Motor neuron (in vitro differentiated cells): ENCODE measurements around the gene CHN2. TPM values are rescaled to one million over a fixed set of nuclear protein-coding genes. Genes with fewer than 3 reads are reported as not detected.
"Not testable (repeated sequence)": the region's sequence is repeated elsewhere in the genome, so short reads cannot be mapped to it uniquely, and the experiment has no call there.

Experiments
- ATAC-seq, 8 experiments: fragments of 200-7000 bp; cut with Tn5 transposase; replicated peaks in 6 of 8; 2 replicates each; pipeline ENCODE4 v1.8.0; 2021; ENCODE audit warnings: mild to moderate bottlenecking in 8 of 8, moderate library complexity in 8 of 8
- H3K27ac ChIP-seq, 2 donors: fragments of 250-450 bp; sonication (Bioruptor Pico); 2 replicates each; pipeline ENCODE4 v1.9.0; 2021; ENCODE audit warnings: antibody characterized with exemption in 2 of 2, mild to moderate bottlenecking in 2 of 2, moderate library complexity in 1 of 2
- H3K4me1 ChIP-seq, 2 donors: fragments of 250-450 bp; sonication (Bioruptor Pico); replicated peaks in 1 of 2; 2 replicates each; pipeline ENCODE4 v1.6.1; 2021; ENCODE audit warnings: antibody characterized with exemption in 2 of 2, mild to moderate bottlenecking in 2 of 2, moderate library complexity in 1 of 2
- H3K4me3 ChIP-seq, 5 donors: fragments of 250-450 bp; sonication (Bioruptor Pico); 2 replicates each; pipeline ENCODE4 v1.9.0; 2021; ENCODE audit warnings: antibody characterized with exemption in 5 of 5, mild to moderate bottlenecking in 5 of 5, moderate library complexity in 4 of 5
- WGBS, 10 experiments: fragments of 450-650 bp; shearing (Covaris generic); methylation state at CpG; one replicate each; pipeline ENCODE4 v1.0.0; 2022; 5-methylcytosine and 5-hydroxymethylcytosine counted together
- in situ Hi-C, 9 experiments: fragments of 400-800 bp; cut with MboI; loops; one replicate each; pipeline ENCODE4 v1.15.0; 2021; ENCODE audit warnings: low sequenced_read_pairs in 9 of 9, low pct_unique_long_range_greater_than_20kb in 2 of 9; ENCODE audit not compliant: unreplicated experiment in 9 of 9
- total RNA-seq, 8 experiments: library from RNA; unstranded; fragments of 300-600 nt; gene quantifications; 2 replicates each; pipeline versions ENCODE4 v1.2.3 to v1.2.4, GENCODE V29; 2022

CHN2 gene
- total RNA-seq, 8 experiments from 2014 or later, result 2.6 to 28.8 (median 14.8) TPM

DNA sequence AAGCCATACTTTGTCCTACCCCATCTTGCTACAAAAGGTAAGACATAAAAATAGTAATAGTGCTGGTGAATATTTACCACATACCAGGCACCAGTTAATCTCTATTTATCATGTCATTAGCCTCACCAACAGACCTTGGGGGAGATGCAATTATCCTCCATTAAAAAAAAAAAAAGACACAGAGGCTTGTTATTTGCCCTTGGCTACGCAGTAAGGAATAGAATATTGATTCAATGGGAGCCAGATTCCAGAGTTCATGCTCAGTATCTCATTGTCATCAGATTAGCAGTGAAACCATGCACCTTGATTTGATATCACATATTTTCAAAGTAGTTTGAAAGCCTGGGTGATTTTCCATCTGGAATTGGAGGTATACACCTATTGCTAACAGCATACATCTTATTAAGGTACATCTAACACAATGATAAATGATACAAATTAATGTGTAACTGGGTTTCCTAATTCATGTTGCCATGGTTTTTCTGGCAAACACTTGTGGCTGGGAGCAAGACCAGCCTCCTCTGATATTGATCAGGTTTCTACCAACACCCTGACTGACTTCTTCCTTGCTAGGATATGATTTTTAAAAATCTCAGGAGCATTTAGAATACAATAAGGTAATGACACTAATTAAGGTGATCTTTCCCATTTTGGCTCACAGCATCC lies 301.9 kb downstream of the CHN2 start:
- WGBS, 10 experiments, result 57 to 100% (median 83%) methylated on average over 1 of the region's 1 CpG; no CpG with 5 or more reads in 2 of the 10 experiments
- peaks cover 0 to 5% of the 10 kb centered on the region in 2 donors for H3K4me1 ChIP-seq
- ATAC-seq, result no peak
- in situ Hi-C loops, result no loop called here
- no peak overlapping the region for H3K27ac ChIP-seq
- H3K4me3 ChIP-seq, result no peak overlapping the region

DNA sequence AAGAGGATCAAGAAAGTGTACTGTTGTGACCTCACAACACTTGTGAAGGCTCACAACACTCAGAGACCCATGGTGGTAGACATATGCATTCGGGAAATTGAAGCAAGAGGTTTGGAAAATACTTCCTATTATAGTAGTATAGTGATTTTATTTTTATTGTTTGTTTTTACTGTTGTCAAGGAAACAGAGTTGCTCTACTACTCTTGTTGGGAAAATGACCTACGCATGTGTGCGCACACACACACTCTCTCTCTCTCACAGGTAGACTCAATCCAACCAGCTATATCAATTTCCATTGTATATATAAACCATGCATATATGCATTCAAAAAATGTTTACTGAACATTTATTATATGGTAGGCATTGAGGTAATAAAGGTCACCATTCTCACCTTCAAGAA lies 305.4 kb downstream of the CHN2 start:
- Histone ChIP-seq H3K4me3 (no peak overlapping the region), H3K27ac (no peak overlapping the region), H3K4me1 (peaks cover 0 to 5% of the 10 kb centered on the region in 2 donors)
- 57 to 100% (median 83%) methylated on average over 1 to 3 of the region's 3 CpGs; no CpG with 5 or more reads in 3 of the 10 experiments for WGBS, 10 experiments
- no peak for ATAC-seq
- in situ Hi-C loops, result no loop called here

GRCh38 chr7:29500719-29501118 lies 306.1 kb downstream of the CHN2 start:
- in situ Hi-C loops, result no loop called here
- H3K27ac ChIP-seq, result no peak overlapping the region
- no peak overlapping the region for H3K4me3 ChIP-seq
- WGBS, 10 experiments, result 85 to 100% (median 98%) methylated on average over 1 to 3 of the region's 3 CpGs
- ATAC-seq, result no peak
- H3K4me1 ChIP-seq, result peaks cover 0 to 5% of the 10 kb centered on the region in 2 donors

DNA sequence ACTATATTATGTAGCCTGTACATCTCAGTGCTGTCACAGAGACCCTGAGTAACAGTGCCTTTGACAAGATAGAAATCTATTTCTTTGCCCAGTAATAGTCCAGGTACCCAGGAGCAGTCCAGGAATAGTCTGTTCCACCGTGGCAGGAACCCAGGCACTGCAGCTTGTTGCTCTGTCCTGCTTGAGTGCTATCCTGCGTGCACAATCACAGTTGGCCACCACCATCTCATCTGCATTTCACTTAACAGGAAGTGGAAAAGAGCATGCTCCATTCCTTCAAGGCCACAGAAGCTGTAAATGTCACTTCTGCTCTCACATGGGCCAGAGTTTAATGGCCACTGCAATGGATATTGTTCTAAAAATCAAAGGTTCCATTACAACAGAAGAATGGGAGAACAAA lies 307.6 kb downstream of the CHN2 start:
- WGBS, 10 experiments, result 39 to 100% (median 90%) methylated on average over 1 to 2 of the region's 2 CpGs; no CpG with 5 or more reads in 5 of the 10 experiments
- Histone ChIP-seq H3K27ac (no peak overlapping the region), H3K4me1 (no peaks in the 10 kb centered on the region), H3K4me3 (no peak overlapping the region)
- ATAC-seq, result no peak
- in situ Hi-C loops, result no loop called here

DNA sequence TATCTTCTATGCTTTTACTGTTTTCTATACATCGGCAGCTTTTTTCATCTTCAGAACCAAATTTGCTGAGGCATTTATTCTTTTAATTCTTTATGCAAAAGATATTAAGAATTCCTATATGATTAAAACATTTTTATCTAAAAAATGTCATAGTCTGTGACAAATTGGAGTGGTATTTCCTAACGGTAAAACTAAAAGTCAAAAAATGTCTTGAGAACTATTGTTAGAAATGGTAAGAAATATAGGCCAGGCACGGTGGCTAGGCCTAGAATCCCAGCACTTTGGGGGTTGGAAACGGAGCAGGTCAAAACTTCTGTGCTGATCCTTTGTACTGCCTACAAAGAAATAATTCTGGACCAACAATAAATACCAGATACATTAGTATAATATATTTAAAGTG lies 311.4 kb downstream of the CHN2 start:
- in situ Hi-C loops, result no loop called here
- no peaks in the 10 kb centered on the region for H3K4me1 ChIP-seq
- H3K4me3 ChIP-seq, result no peak overlapping the region
- 57 to 100% (median 90%) methylated on average over 1 to 4 of the region's 4 CpGs for WGBS, 10 experiments
- no peak for ATAC-seq
- H3K27ac ChIP-seq, result no peak overlapping the region

DNA sequence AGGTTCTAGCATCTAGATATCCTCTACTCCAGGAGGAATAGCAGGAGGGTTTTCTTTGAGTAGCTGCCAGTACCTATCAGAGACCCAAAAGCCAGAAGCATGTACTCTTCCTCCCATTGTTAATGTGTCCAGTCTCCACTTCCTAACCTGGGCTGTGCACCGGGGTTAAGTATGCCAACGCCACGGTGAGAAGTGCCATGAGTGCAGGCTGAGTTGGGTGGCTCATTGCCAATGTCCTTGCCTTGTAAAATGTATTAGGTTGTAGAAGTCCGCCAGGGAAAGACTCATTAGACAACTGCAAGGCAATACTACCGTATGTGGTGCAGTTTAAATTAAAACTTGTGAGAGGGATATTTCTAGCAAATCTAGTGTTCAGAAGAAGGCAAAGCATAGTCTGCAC lies 314.0 kb downstream of the CHN2 start:
- 67 to 100% (median 98%) methylated on average over 1 to 5 of the region's 5 CpGs; no CpG with 5 or more reads in 4 of the 10 experiments for WGBS, 10 experiments
- Histone ChIP-seq H3K27ac (no peak overlapping the region), H3K4me1 (no peaks in the 10 kb centered on the region), H3K4me3 (no peak overlapping the region)
- ATAC-seq, result no peak
- in situ Hi-C loops, result no loop called here

DNA sequence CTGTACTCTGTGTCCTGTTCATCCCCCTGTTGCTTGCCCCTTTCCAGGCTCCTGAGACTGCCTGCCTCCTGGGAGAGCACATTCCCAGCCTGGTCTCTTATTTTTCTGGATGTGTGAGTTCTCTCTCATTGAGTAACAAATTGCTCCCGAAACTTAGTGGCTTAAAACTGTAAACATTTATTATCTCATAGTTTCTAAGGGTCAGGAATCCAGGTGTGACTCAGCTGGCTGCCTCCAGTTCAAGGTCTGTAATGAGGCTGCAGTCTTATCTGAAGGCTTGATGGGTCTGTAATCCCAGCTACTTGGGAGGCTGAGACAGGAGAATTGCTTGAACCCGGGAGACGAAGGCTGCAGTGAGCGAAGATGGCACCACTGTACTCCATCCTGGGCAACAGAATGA lies 315.5 kb downstream of the CHN2 start:
- Histone ChIP-seq H3K4me3 (no peak overlapping the region), H3K4me1 (no peaks in the 10 kb centered on the region), H3K27ac (no peak overlapping the region)
- WGBS, 10 experiments, result 90 to 100% (median 97%) methylated on average over 1 to 4 of the region's 4 CpGs; no CpG with 5 or more reads in 6 of the 10 experiments
- no peak for ATAC-seq
- in situ Hi-C loops, result no loop called here

DNA sequence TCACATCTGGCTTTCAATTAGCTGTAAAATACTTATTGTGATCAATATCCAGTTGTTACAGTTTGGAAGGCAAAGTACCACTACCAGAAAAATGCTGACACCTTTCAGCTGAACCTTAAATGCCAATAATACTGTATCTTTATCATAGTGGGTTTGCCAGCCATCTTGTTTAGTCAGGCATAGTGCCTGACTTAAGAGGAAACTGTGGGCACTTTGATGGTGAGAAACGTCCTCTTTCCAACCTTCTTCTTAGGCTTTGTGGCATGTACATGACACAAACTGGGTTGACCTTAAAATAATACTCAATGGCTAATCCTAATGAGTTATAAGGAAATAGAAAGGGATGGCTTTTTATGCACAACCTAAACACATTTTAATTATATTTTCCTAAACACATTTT lies 316.8 kb downstream of the CHN2 start:
- Histone ChIP-seq H3K27ac (no peak overlapping the region), H3K4me1 (no peaks in the 10 kb centered on the region), H3K4me3 (no peak overlapping the region)
- ATAC-seq, result no peak
- 0 to 100% (median 80%) methylated on average over 1 of the region's 1 CpG; no CpG with 5 or more reads in 3 of the 10 experiments for WGBS, 10 experiments
- in situ Hi-C loops, result no loop called here

DNA sequence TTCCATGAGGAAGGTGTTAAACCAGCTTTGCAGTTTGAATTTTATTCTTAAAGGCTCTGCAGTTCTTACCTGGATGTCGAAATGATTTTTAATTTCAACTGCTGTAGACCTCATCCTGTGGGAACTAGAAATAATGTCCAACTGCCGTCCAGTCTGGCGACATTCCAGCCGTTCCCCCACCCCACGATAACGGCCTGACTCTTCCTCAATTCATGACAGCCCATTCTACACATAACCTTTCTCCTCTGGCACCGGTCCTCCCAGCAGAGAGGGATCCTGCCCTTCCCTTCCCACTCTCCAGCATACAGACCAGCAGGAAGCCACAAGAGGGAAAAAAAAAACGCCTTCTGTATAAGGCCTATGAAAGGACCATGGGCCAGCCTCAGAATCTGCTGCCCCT lies 317.3 kb downstream of the CHN2 start:
- Histone ChIP-seq H3K27ac (no peak overlapping the region), H3K4me1 (no peaks in the 10 kb centered on the region), H3K4me3 (no peak overlapping the region)
- ATAC-seq, result no peak
- 67 to 96% (median 84%) methylated on average over 1 to 8 of the region's 8 CpGs for WGBS, 10 experiments
- in situ Hi-C loops, result no loop called here

- Histone ChIP-seq H3K4me3 (no peak overlapping the region), H3K4me1 (no peaks in the 10 kb centered on the region), H3K27ac (no peak overlapping the region)
- 80 to 100% (median 100%) methylated on average over 1 to 2 of the region's 2 CpGs; no CpG with 5 or more reads in 4 of the 10 experiments for WGBS, 10 experiments
- in situ Hi-C loops, result no loop called here
- ATAC-seq, result no peak
These were observed 321.9 kb downstream of the CHN2 start for GRCh38 chr7:29516491-29516890.

- no peaks in the 10 kb centered on the region for H3K4me1 ChIP-seq
- WGBS, 10 experiments, result 0 to 100% (median 46%) methylated on average over 1 of the region's 1 CpG; no CpG with 5 or more reads in 2 of the 10 experiments
- no peak overlapping the region for H3K27ac ChIP-seq
- no peak overlapping the region for H3K4me3 ChIP-seq
- in situ Hi-C loops, result no loop called here
- no peak for ATAC-seq
These were observed 324.0 kb downstream of the CHN2 start for GRCh38 chr7:29518616-29519015.

DNA sequence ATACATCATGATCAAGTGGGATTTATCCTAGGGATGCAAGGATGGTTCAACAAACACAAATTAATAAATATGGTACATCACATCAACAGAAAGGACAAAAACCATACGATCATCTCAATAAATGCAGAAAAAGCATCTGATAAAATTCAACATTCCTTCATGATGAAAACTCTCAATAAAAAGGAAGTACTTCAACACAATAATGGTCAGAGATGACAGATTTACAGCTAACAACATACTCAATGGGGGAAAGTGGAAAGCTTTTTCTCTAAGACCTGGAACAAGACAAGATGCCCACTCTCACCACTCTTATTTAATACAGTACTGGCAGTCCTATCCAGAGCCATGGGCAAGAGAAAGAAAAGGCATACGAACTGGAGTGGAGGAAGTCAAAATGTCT lies 329.2 kb downstream of the CHN2 start:
- in situ Hi-C loops, result no loop called here
- Histone ChIP-seq H3K27ac (no peak overlapping the region), H3K4me1 (no peaks in the 10 kb centered on the region), H3K4me3 (no peak overlapping the region)
- no peak for ATAC-seq
- WGBS, 10 experiments, result 19 to 92% (median 71%) methylated on average over 2 of the region's 2 CpGs; no CpG with 5 or more reads in 2 of the 10 experiments

- 0 to 100% (median 81%) methylated on average over 1 to 3 of the region's 4 CpGs; no CpG with 5 or more reads in 2 of the 10 experiments for WGBS, 10 experiments
- no peak overlapping the region for H3K4me3 ChIP-seq
These were observed 333.0 kb downstream of the CHN2 start for GRCh38 chr7:29527505-29528108.

GRCh38 chr7:29528526-29528925 lies 334.0 kb downstream of the CHN2 start:
- WGBS, 10 experiments, result 50 to 81% (median 66%) methylated on average over 1 to 6 of the region's 7 CpGs; no CpG with 5 or more reads in 4 of the 10 experiments

More at GRCh38 chr7:29527505-29528108, 333.0 kb downstream of the CHN2 start:
- in situ Hi-C loops, result no loop called here
- H3K4me1 ChIP-seq, result no peaks in the 10 kb centered on the region
- no peak overlapping the region for H3K27ac ChIP-seq
- ATAC-seq, result peak in 1 of 8 experiments; percentile 65

More at GRCh38 chr7:29528526-29528925, 334.0 kb downstream of the CHN2 start:
- in situ Hi-C loops, H3K4me1 ChIP-seq, ATAC-seq, H3K27ac ChIP-seq, H3K4me3 ChIP-seq: not testable (repeated sequence)
